GM18870 (cell line): ENCODE results near the gene SLC10A4.

Experiments used
- ATAC-seq: cut with Tn5 transposase; IDR thresholded peaks from one replicate; pipeline ENCODE4 v1.9.1; 2021; ENCODE audit warnings: moderate library complexity; ENCODE audit not compliant: unreplicated experiment

Gene SLC10A4

GRCh38 chr4:48484494-48485168 is 1.5 kb downstream of the SLC10A4 start:
- ATAC-seq = no peak

GRCh38 chr4:48489683-48490011 is 6.5 kb downstream of the SLC10A4 start:
- ATAC-seq = no peak

- ATAC-seq = no peak
These were observed 7.0 kb downstream of the SLC10A4 start, which contains the start of gene ZAR1 for GRCh38 chr4:48490012-48490679. Gene ZAR1 (plus strand): TSS chr4:48490252. CDS start chr4:48490292, 40 bp downstream.

GRCh38 chr4:48490680-48491513 is 7.8 kb downstream of the SLC10A4 start:
- no peak for ATAC-seq

GRCh38 chr4:48491514-48492176 is 8.5 kb downstream of the SLC10A4 start:
- no peak for ATAC-seq

- no peak for ATAC-seq
These were observed 10.4 kb downstream of the SLC10A4 start for GRCh38 chr4:48493452-48494100.

GRCh38 chr4:48495941-48496340 is 12.8 kb downstream of the SLC10A4 start:
- ATAC-seq = no peak

GRCh38 chr4:48498895-48499294 is 15.8 kb downstream of the SLC10A4 start:
- no peak for ATAC-seq

GRCh38 chr4:48499551-48500066 is 16.5 kb downstream of the SLC10A4 start:
- peak; percentile 89 for ATAC-seq

- no peak for ATAC-seq
These were observed 20.3 kb downstream of the SLC10A4 start for GRCh38 chr4:48503233-48504025.

- no peak for ATAC-seq
These were observed 20.8 kb downstream of the SLC10A4 start for GRCh38 chr4:48504026-48504330.

GRCh38 chr4:48504352-48504751 is 21.2 kb downstream of the SLC10A4 start:
- ATAC-seq = no peak

GRCh38 chr4:48506716-48507115 is 23.6 kb downstream of the SLC10A4 start:
- no peak for ATAC-seq

GRCh38 chr4:48509543-48509942 is 26.4 kb downstream of the SLC10A4 start:
- ATAC-seq = no peak

GRCh38 chr4:48518143-48518542 is 35.0 kb downstream of the SLC10A4 start:
- no peak for ATAC-seq

- no peak for ATAC-seq
These were observed 43.3 kb downstream of the SLC10A4 start for GRCh38 chr4:48526406-48526805.

- ATAC-seq = no peak
These were observed 55.2 kb downstream of the SLC10A4 start for GRCh38 chr4:48538358-48538757.
